ENCODE results near the gene KLHL18. TPM values are rescaled to one million over a fixed set of nuclear protein-coding genes. Genes with fewer than 3 reads are reported as not detected.

Gene KLHL18
- total and polyA plus RNA-seq, 2 experiments from 2014 or later, result 14.8 to 20.0 TPM

GRCh38 chr3:47379411-47379899 is 96.7 kb downstream of the KLHL18 start:
- peak overlapping the region; percentile 79 for H3K4me3 ChIP-seq
- no peaks in the 10 kb centered on the region for H3K27me3 ChIP-seq
- TF ChIP-seq CTCF (IDR thresholded peaks at IDR 0.05; ENCODE audit: low read depth, low read length), result no peak
- DNase-seq (ENCODE audit: low read depth in 1 of 2, low spot score in 1 of 2), result no peak
- H3K36me3 ChIP-seq, result no peaks in the 10 kb centered on the region
- peak overlapping the region; percentile 88 for H3K27ac ChIP-seq
- H3K9me3 ChIP-seq (ENCODE audit: low read depth), result no peaks in the 10 kb centered on the region
- peaks cover 7% of the 10 kb centered on the region for H3K4me1 ChIP-seq (ENCODE audit: low read depth)

DNA sequence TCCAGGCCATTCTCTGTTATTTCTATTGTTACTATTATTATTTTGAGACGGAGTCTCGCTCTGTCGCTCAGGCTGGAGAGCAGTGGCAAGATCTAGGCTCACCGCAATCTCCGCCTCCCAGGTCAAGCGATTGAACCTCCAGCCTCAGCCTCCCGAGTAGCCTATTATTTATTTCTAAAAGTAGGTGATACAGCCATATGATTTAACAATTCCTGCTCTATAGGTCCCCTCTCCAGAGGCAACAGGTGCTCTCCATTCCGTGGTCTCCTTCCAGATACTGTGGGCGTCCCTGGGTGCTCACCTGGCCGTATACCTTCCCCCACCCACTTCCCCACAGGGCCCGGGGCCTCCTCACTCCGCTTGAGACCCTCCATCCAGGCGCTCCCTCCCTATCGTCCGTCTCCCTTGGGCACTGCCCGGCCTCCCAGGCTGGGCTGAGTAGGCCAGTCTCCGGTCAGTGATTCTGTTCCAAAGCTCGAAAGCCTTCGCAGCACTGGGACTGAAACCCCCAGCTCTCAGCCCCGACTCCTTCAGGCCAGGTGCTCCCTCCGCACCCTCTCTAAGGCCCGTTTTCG is 97.4 kb downstream of the KLHL18 start:
- no peaks in the 10 kb centered on the region for H3K36me3 ChIP-seq
- no peak for TF ChIP-seq CTCF (IDR thresholded peaks at IDR 0.05; ENCODE audit: low read depth, low read length)
- peak overlapping the region; percentile 79 for H3K4me3 ChIP-seq
- DNase-seq (ENCODE audit: low read depth in 1 of 2, low spot score in 1 of 2), result no peak
- peaks cover 7% of the 10 kb centered on the region for H3K4me1 ChIP-seq (ENCODE audit: low read depth)
- H3K27ac ChIP-seq, result peak overlapping the region; percentile 88
- no peaks in the 10 kb centered on the region for H3K27me3 ChIP-seq
- H3K9me3 ChIP-seq (ENCODE audit: low read depth), result no peaks in the 10 kb centered on the region

DNA sequence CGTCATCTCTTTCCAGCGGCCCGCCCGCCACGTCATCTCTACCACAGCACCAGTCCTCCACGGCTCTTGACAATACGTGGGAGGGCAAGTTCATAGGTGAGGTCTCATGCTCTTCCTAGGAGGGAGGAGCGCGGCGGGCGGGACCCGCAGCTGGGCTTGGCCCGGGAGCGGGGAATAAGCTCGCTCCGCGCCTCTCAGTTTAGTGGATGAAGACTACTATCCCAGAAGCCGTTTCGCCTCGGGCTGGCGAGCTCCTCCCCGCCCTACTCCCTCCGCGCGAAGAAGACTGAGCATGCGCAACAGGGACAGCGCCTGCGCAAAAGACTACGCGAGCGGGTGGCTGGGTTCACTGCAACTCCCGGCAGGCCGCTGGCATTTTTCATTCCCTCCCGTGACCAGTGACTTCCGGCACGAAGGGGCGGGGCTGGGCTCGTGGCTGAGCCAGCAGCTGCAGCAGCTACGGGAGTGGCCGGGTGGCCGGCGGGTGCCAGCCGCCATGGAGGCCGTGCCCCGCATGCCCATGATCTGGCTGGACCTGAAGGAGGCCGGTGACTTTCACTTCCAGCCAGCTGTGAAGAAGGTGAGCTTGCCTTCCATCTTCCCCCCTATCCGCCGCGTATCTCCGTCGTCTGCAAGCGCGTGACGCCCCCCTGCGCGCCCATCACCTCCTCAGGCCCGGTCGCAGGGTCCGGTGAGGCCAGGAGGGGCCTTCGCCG is 98.0 kb downstream of the KLHL18 start, which contains the start of gene PTPN23:
Gene PTPN23, plus strand, starts transcription at position 421 of the 716 bp plus-strand sequence. Its CDS starts 76 bp downstream, at position 497.
- H3K4me3 ChIP-seq, result peak within 1 kb of the TSS; percentile 79
- peak within 1 kb of the TSS; percentile 88 for H3K27ac ChIP-seq
- DNase-seq (ENCODE audit: low read depth in 1 of 2, low spot score in 1 of 2), result peak; percentile 99
- no peaks in the 10 kb centered on the region for H3K9me3 ChIP-seq (ENCODE audit: low read depth)
- H3K27me3 ChIP-seq, result no peaks in the 10 kb centered on the region
- no peaks in the 10 kb centered on the region for H3K36me3 ChIP-seq
- peak; percentile 6 for TF ChIP-seq CTCF (IDR thresholded peaks at IDR 0.05; ENCODE audit: low read depth, low read length)
- peaks cover 7% of the 10 kb centered on the region for H3K4me1 ChIP-seq (ENCODE audit: low read depth)

GRCh38 chr3:47381317-47382157 is 98.8 kb downstream of the KLHL18 start:
- Histone ChIP-seq H3K9me3 (ENCODE audit: low read depth) (no peaks in the 10 kb centered on the region), H3K36me3 (no peaks in the 10 kb centered on the region), H3K4me1 (ENCODE audit: low read depth) (peaks cover 7% of the 10 kb centered on the region), H3K4me3 (peak overlapping the region; percentile 79), H3K27me3 (no peaks in the 10 kb centered on the region), H3K27ac (peak overlapping the region; percentile 88)
- DNase-seq (ENCODE audit: low read depth in 1 of 2, low spot score in 1 of 2), result peak; percentile 89 to 92
- TF ChIP-seq CTCF (IDR thresholded peaks at IDR 0.05; ENCODE audit: low read depth, low read length), result no peak

- no peak for DNase-seq (ENCODE audit: low read depth in 1 of 2, low spot score in 1 of 2)
- Histone ChIP-seq H3K9me3 (ENCODE audit: low read depth) (no peaks in the 10 kb centered on the region), H3K27ac (no peak overlapping the region), H3K4me1 (ENCODE audit: low read depth) (peaks cover 6% of the 10 kb centered on the region), H3K27me3 (no peaks in the 10 kb centered on the region), H3K36me3 (no peaks in the 10 kb centered on the region), H3K4me3 (no peak overlapping the region)
- no peak for TF ChIP-seq CTCF (IDR thresholded peaks at IDR 0.05; ENCODE audit: low read depth, low read length)
Measured at GRCh38 chr3:47384425-47384824, 101.7 kb downstream of the KLHL18 start.

Data from cardiac muscle cell (in vitro differentiated cells and primary cell).